ENCODE measurements around the gene PLAAT4. TPM values are rescaled to one million over a fixed set of nuclear protein-coding genes. Genes with fewer than 3 reads are reported as not detected.
A peak's percentile ranks its signal among the peaks of the same experiment; 100 is the strongest.

Gene PLAAT4
- total and polyA plus RNA-seq, 10 of the 15 experiments (the other 5 are each of a cell fraction or from before 2014, with no cell fraction given), result 6.0 to 34.3 (median 12.4) TPM

GRCh38 chr11:63572026-63572688 is 35.5 kb downstream of the PLAAT4 start (continued):
- TF ChIP-seq, protein P1, sequence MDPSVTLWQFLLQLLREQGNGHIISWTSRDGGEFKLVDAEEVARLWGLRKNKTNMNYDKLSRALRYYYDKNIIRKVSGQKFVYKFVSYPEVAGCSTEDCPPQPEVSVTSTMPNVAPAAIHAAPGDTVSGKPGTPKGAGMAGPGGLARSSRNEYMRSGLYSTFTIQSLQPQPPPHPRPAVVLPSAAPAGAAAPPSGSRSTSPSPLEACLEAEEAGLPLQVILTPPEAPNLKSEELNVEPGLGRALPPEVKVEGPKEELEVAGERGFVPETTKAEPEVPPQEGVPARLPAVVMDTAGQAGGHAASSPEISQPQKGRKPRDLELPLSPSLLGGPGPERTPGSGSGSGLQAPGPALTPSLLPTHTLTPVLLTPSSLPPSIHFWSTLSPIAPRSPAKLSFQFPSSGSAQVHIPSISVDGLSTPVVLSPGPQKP (IDR thresholded peaks at IDR 0.05; ENCODE audit: low read depth, low read length), result no peak
- TF ChIP-seq EED (IDR thresholded peaks at IDR 0.05; ENCODE audit: low read depth) (no peak), SRF (IDR thresholded peaks at IDR 0.05; ENCODE audit: low read depth in 2 of 2, low read length in 2 of 2) (no peak), GATAD2B (conservative IDR thresholded peaks at IDR 0.05; ENCODE audit: low read depth) (0 out of 2 replicates have a peak, but pooled peaks have one; percentile 25), EP300 (IDR thresholded peaks at IDR 0.05; ENCODE audit: borderline replicate concordance in 1 of 2, control insufficient read depth in 1 of 2, low read depth in 2 of 2, low read length in 2 of 2) (peak in 1 of 2 experiments; percentile 42; a peak in 1 of 4 replicates), HDGF (IDR thresholded peaks at IDR 0.05) (peak; percentile 54; the same call in 1 of the 2 replicates), DPF2 (IDR thresholded peaks at IDR 0.05) (peak; percentile 77), PKNOX1 (IDR thresholded peaks at IDR 0.05) (peak; percentile 45; the same call in 1 of the 2 replicates), BCL11A (IDR thresholded peaks at IDR 0.05; ENCODE audit: low read depth, low read length) (peak; percentile 42; the same call in 1 of the 2 replicates), ASH2L (IDR thresholded peaks at IDR 0.05; ENCODE audit: borderline replicate concordance, low read depth) (no peak), IKZF2 (IDR thresholded peaks at IDR 0.05) (peak; percentile 92 to 93), BMI1 (IDR thresholded peaks at IDR 0.05; ENCODE audit: borderline replicate concordance) (peak; percentile 44; the same call in 1 of the 2 replicates), MEF2B (IDR thresholded peaks at IDR 0.05; ENCODE audit: partially characterized antibody, poor library complexity, severe bottlenecking) (no peak), ETV6 (conservative IDR thresholded peaks at IDR 0.05 in 1 of 2, IDR thresholded peaks at IDR 0.05 in 1 of 2; ENCODE audit: borderline replicate concordance in 1 of 2, low read depth in 1 of 2) (peak in 1 of 2 experiments; percentile 12; a peak in 1 of 4 replicates), NFIC (IDR thresholded peaks at IDR 0.05; ENCODE audit: low read depth, low read length) (0 out of 2 replicates have a peak, but pooled peaks have one; percentile 18), RUNX3 (IDR thresholded peaks at IDR 0.05; ENCODE audit: low read length) (peak; percentile 76), ZNF24 (IDR thresholded peaks at IDR 0.05) (peak; percentile 95)
- TF ChIP-seq, protein P2, sequence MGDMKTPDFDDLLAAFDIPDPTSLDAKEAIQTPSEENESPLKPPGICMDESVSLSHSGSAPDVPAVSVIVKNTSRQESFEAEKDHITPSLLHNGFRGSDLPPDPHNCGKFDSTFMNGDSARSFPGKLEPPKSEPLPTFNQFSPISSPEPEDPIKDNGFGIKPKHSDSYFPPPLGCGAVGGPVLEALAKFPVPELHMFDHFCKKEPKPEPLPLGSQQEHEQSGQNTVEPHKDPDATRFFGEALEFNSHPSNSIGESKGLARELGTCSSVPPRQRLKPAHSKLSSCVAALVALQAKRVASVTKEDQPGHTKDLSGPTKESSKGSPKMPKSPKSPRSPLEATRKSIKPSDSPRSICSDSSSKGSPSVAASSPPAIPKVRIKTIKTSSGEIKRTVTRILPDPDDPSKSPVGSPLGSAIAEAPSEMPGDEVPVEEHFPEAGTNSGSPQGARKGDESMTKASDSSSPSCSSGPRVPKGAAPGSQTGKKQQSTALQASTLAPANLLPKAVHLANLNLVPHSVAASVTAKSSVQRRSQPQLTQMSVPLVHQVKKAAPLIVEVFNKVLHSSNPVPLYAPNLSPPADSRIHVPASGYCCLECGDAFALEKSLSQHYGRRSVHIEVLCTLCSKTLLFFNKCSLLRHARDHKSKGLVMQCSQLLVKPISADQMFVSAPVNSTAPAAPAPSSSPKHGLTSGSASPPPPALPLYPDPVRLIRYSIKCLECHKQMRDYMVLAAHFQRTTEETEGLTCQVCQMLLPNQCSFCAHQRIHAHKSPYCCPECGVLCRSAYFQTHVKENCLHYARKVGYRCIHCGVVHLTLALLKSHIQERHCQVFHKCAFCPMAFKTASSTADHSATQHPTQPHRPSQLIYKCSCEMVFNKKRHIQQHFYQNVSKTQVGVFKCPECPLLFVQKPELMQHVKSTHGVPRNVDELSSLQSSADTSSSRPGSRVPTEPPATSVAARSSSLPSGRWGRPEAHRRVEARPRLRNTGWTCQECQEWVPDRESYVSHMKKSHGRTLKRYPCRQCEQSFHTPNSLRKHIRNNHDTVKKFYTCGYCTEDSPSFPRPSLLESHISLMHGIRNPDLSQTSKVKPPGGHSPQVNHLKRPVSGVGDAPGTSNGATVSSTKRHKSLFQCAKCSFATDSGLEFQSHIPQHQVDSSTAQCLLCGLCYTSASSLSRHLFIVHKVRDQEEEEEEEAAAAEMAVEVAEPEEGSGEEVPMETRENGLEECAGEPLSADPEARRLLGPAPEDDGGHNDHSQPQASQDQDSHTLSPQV (IDR thresholded peaks at IDR 0.05), result no peak
- TF ChIP-seq, protein P3, sequence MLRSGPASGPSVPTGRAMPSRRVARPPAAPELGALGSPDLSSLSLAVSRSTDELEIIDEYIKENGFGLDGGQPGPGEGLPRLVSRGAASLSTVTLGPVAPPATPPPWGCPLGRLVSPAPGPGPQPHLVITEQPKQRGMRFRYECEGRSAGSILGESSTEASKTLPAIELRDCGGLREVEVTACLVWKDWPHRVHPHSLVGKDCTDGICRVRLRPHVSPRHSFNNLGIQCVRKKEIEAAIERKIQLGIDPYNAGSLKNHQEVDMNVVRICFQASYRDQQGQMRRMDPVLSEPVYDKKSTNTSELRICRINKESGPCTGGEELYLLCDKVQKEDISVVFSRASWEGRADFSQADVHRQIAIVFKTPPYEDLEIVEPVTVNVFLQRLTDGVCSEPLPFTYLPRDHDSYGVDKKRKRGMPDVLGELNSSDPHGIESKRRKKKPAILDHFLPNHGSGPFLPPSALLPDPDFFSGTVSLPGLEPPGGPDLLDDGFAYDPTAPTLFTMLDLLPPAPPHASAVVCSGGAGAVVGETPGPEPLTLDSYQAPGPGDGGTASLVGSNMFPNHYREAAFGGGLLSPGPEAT (IDR thresholded peaks at IDR 0.05; ENCODE audit: low read depth), result peak; percentile 78
